Astrocyte (in vitro differentiated cells and primary cell): ENCODE data around the gene ABLIM2. TPM values are rescaled to one million over a fixed set of nuclear protein-coding genes. Genes with fewer than 3 reads are reported as not detected.

Source experiments
- DNase-seq: peaks from one replicate; pipeline ENCODE4 v3.0.0-alpha.2; 2010; ENCODE audit warnings: low read depth
- FAIRE-seq: peaks from 2 replicates; lab custom pipeline; 2011; peaks lifted over from hg19 to GRCh38; lab: Jason Lieb, UNC
- H2AFZ ChIP-seq: 2 replicates; pipeline ENCODE4 v1.6.0; 2012; ENCODE audit warnings: low read depth, low read length, inconsistent platforms
- H3K27ac ChIP-seq: 2 replicates; pipeline ENCODE4 v1.5.1; 2011; ENCODE audit warnings: low read depth, low read length, inconsistent platforms
- H3K27me3 ChIP-seq: 2 replicates; pipeline ENCODE4 v1.6.0; 2011; ENCODE audit warnings: low read length, inconsistent platforms; ENCODE audit not compliant: insufficient read depth
- H3K36me3 ChIP-seq: 2 replicates; pipeline ENCODE4 v1.5.1; 2011; ENCODE audit warnings: low read length, inconsistent platforms; ENCODE audit not compliant: insufficient read depth
- H3K4me1 ChIP-seq: 2 replicates; pipeline ENCODE4 v1.5.1; 2011; ENCODE audit warnings: low read length, inconsistent platforms; ENCODE audit not compliant: insufficient read depth
- H3K4me2 ChIP-seq: 2 replicates; pipeline ENCODE4 v1.6.0; 2012; ENCODE audit warnings: low read length, inconsistent platforms
- H3K4me3 ChIP-seq: 2 replicates; pipeline ENCODE4 v1.5.1; 2011; ENCODE audit warnings: low read depth, mild to moderate bottlenecking, low read length, inconsistent platforms; ENCODE audit not compliant: insufficient read depth
- H3K79me2 ChIP-seq: 2 replicates; pipeline ENCODE4 v1.6.0; 2012; ENCODE audit warnings: mild to moderate bottlenecking, low read length, inconsistent platforms; ENCODE audit not compliant: insufficient read depth
- H3K9ac ChIP-seq: 2 replicates; pipeline ENCODE4 v1.6.0; 2012; ENCODE audit warnings: mild to moderate bottlenecking, low read length, inconsistent platforms
- H3K9me3 ChIP-seq: 2 replicates; pipeline ENCODE4 v1.5.1; 2012; ENCODE audit warnings: low read depth, mild to moderate bottlenecking, low read length, inconsistent platforms; ENCODE audit not compliant: insufficient read depth
- H4K20me1 ChIP-seq: 2 replicates; pipeline ENCODE4 v1.6.0; 2012; ENCODE audit warnings: low read length, inconsistent platforms; ENCODE audit not compliant: insufficient read depth
- H3K27ac Mint-ChIP-seq: one replicate; pipeline ENCODE4 v1.8.0; 2021; ENCODE audit warnings: mild to moderate bottlenecking, mixed read lengths; ENCODE audit not compliant: unreplicated experiment
- H3K27me3 Mint-ChIP-seq: one replicate; pipeline ENCODE4 v1.8.0; 2021; ENCODE audit warnings: low read depth, mixed read lengths; ENCODE audit not compliant: unreplicated experiment
- H3K36me3 Mint-ChIP-seq: one replicate; pipeline ENCODE4 v1.8.0; 2021; ENCODE audit warnings: low read depth, mixed read lengths; ENCODE audit not compliant: unreplicated experiment
- H3K4me1 Mint-ChIP-seq: one replicate; pipeline ENCODE4 v1.8.0; 2021; ENCODE audit warnings: low read depth, mixed read lengths; ENCODE audit not compliant: unreplicated experiment
- H3K4me3 Mint-ChIP-seq: one replicate; pipeline ENCODE4 v1.8.0; 2021; ENCODE audit warnings: mild to moderate bottlenecking, moderate library complexity, mixed read lengths; ENCODE audit not compliant: unreplicated experiment
- H3K9me3 Mint-ChIP-seq: one replicate; pipeline ENCODE4 v1.8.0; 2021; ENCODE audit warnings: mild to moderate bottlenecking, mixed read lengths; ENCODE audit not compliant: unreplicated experiment
- CTCF ChIP-seq: IDR thresholded peaks from 2 replicates; pipeline ENCODE4 v1.5.1; 2011; ENCODE audit warnings: low read depth, mild to moderate bottlenecking, inconsistent platforms, low read length, moderate library complexity; ENCODE audit not compliant: insufficient read depth
- EZH2 ChIP-seq: IDR thresholded peaks from 2 replicates; pipeline ENCODE4 v1.6.1; 2012; ENCODE audit warnings: mild to moderate bottlenecking, low read length, inconsistent platforms; ENCODE audit not compliant: insufficient read depth
- total RNA-seq: library from RNA; stranded (reverse); gene quantifications from 2 replicates; pipeline ENCODE4 v1.2.1, GENCODE V29; 2021

ABLIM2 gene
- total RNA-seq, 1 donor from 2014 or later = 0.50 TPM

- no peak overlapping the region for H3K9ac ChIP-seq
- Mint-ChIP-seq H3K4me1 (peaks cover 4% of the 10 kb centered on the region), H3K36me3 (no peaks in the 10 kb centered on the region), H3K9me3 (no peaks in the 10 kb centered on the region), H3K27me3 (peaks cover 39% of the 10 kb centered on the region), H3K27ac (no peak overlapping the region), H3K4me3 (no peak overlapping the region)
- no peak for FAIRE-seq
- H3K4me3 ChIP-seq = no peak overlapping the region
- no peak for DNase-seq
- no peaks in the 10 kb centered on the region for H3K79me2 ChIP-seq
- peaks cover 9% of the 10 kb centered on the region for H3K27me3 ChIP-seq
- H2AFZ ChIP-seq = no peak overlapping the region
- H3K9me3 ChIP-seq = no peaks in the 10 kb centered on the region
- no peaks in the 10 kb centered on the region for H3K36me3 ChIP-seq
- no peak overlapping the region for H3K4me2 ChIP-seq
- no peaks in the 10 kb centered on the region for H4K20me1 ChIP-seq
- H3K27ac ChIP-seq = no peak overlapping the region
- no peak for TF ChIP-seq CTCF
- TF ChIP-seq EZH2 = no peak
- H3K4me1 ChIP-seq = peaks cover 2% of the 10 kb centered on the region
These were observed 19.3 kb upstream of the ABLIM2 start for GRCh38 chr4:8177956-8178355.

GRCh38 chr4:8177552-8177951 is 18.9 kb upstream of the ABLIM2 start:
- H4K20me1 ChIP-seq = no peaks in the 10 kb centered on the region
- FAIRE-seq = no peak
- H3K4me3 ChIP-seq = no peak overlapping the region
- no peaks in the 10 kb centered on the region for H3K36me3 ChIP-seq
- TF ChIP-seq CTCF = no peak
- TF ChIP-seq EZH2 = no peak
- H3K9ac ChIP-seq = no peak overlapping the region
- H3K36me3 Mint-ChIP-seq = no peaks in the 10 kb centered on the region
- H3K9me3 Mint-ChIP-seq = no peaks in the 10 kb centered on the region
- peaks cover 9% of the 10 kb centered on the region for H3K27me3 ChIP-seq
- no peaks in the 10 kb centered on the region for H3K79me2 ChIP-seq
- H3K9me3 ChIP-seq = no peaks in the 10 kb centered on the region
- H3K27ac Mint-ChIP-seq = no peak overlapping the region
- H3K27ac ChIP-seq = no peak overlapping the region
- peaks cover 4% of the 10 kb centered on the region for H3K4me1 Mint-ChIP-seq
- H3K27me3 Mint-ChIP-seq = peaks cover 39% of the 10 kb centered on the region
- H3K4me1 ChIP-seq = no peaks in the 10 kb centered on the region
- H3K4me3 Mint-ChIP-seq = no peak overlapping the region
- H2AFZ ChIP-seq = no peak overlapping the region
- no peak for DNase-seq
- no peak overlapping the region for H3K4me2 ChIP-seq

- no peaks in the 10 kb centered on the region for H4K20me1 ChIP-seq
- H3K9me3 ChIP-seq = no peaks in the 10 kb centered on the region
- no peak overlapping the region for H3K27ac Mint-ChIP-seq
- H2AFZ ChIP-seq = peak overlapping the region; percentile 30
- H3K27me3 Mint-ChIP-seq = peaks cover 47% of the 10 kb centered on the region
- H3K27ac ChIP-seq = no peak overlapping the region
- DNase-seq = peak; percentile 31
- H3K4me2 ChIP-seq = no peak overlapping the region
- H3K9ac ChIP-seq = no peak overlapping the region
- no peaks in the 10 kb centered on the region for H3K36me3 ChIP-seq
- no peak overlapping the region for H3K4me3 Mint-ChIP-seq
- peaks cover 4% of the 10 kb centered on the region for H3K4me1 Mint-ChIP-seq
- peaks cover 9% of the 10 kb centered on the region for H3K27me3 ChIP-seq
- no peak for FAIRE-seq
- TF ChIP-seq EZH2 = no peak
- peak; percentile 72 for TF ChIP-seq CTCF
- no peaks in the 10 kb centered on the region for H3K9me3 Mint-ChIP-seq
- H3K4me3 ChIP-seq = no peak overlapping the region
- H3K36me3 Mint-ChIP-seq = no peaks in the 10 kb centered on the region
- no peaks in the 10 kb centered on the region for H3K4me1 ChIP-seq
- no peaks in the 10 kb centered on the region for H3K79me2 ChIP-seq
These were observed 18.2 kb upstream of the ABLIM2 start for GRCh38 chr4:8176547-8177399.
